HG03442 (cell line): Measurements from ENCODE around the gene PDLIM7.
A peak's percentile ranks its signal among the peaks of the same experiment; 100 is the strongest.

ENCODE experiments used
- ATAC-seq: cut with Tn5 transposase; IDR thresholded peaks from one replicate; pipeline ENCODE4 v1.9.1; 2021; ENCODE audit warnings: mild to moderate bottlenecking, moderate library complexity; ENCODE audit not compliant: unreplicated experiment

The PDLIM7 gene

DNA sequence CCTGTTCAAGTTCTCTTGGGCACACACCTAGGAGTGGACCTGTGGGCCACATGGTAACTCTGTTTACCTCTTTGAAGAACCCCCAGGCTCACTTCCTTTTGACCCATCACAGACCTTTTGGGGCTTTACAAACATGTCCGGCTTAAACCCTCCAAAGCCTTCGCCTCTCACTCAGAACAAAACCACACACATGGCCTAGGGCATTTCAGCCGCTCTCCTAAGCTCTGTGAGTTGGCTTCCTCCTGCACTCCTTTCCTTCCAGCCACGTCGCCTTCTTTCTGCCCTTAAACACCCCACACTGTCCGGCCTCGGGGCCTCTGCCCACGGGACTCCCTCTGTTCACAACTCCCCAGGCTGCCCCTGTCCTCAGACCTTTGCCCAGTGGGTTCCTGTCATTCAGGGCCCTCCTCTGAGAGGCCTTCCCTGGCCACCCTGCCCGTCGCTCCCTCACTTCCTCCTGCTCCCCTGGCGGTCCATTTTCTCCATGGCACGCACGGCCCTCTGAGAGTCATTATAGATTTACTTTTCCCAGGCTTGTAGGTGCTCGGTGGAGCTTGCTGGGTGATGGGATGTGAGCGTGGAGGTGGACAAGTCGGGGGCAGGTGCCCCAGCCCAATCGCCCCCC is 10.3 kb upstream of the PDLIM7 start:
- no peak for ATAC-seq

DNA sequence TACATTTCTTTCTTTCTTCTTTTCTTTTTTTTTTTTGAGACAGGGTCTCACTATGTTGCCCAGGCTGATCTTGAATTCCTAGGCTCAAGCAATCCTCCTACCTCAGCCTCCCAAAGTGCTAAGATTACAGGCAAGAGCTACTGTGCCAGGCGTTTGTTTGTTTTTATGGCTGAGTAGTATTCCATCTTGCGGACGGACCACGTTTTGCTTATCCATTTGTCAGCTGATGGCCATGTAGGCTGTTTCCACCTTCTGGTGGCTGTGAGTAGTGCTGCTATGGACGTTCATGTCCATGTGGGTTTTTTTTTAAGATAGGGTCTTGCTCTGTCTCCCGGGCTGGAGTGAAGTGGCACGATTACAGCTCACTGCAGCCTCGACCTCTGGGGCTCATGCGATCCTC is 9.8 kb upstream of the PDLIM7 start:
- no peak for ATAC-seq

DNA sequence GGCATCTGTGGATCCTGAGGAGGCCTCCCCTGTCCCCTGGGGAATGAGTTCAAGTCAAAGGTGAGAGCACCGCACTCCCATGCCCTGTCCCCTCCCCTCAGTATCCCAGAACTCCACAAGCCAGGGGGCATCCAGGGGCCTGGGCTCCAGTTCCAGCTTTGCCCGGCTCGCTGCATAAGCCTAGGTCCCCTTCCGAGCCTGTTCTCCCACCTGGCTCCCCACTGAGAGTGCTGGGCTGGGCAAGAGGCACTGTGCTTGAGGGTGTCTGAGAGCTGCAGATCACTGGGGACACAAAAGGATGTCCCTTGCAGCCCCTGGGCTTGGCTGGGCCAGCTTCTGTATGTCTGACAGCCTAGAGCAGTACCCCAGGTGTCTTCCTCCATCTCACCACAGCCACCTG is 7.7 kb upstream of the PDLIM7 start:
- no peak for ATAC-seq

DNA sequence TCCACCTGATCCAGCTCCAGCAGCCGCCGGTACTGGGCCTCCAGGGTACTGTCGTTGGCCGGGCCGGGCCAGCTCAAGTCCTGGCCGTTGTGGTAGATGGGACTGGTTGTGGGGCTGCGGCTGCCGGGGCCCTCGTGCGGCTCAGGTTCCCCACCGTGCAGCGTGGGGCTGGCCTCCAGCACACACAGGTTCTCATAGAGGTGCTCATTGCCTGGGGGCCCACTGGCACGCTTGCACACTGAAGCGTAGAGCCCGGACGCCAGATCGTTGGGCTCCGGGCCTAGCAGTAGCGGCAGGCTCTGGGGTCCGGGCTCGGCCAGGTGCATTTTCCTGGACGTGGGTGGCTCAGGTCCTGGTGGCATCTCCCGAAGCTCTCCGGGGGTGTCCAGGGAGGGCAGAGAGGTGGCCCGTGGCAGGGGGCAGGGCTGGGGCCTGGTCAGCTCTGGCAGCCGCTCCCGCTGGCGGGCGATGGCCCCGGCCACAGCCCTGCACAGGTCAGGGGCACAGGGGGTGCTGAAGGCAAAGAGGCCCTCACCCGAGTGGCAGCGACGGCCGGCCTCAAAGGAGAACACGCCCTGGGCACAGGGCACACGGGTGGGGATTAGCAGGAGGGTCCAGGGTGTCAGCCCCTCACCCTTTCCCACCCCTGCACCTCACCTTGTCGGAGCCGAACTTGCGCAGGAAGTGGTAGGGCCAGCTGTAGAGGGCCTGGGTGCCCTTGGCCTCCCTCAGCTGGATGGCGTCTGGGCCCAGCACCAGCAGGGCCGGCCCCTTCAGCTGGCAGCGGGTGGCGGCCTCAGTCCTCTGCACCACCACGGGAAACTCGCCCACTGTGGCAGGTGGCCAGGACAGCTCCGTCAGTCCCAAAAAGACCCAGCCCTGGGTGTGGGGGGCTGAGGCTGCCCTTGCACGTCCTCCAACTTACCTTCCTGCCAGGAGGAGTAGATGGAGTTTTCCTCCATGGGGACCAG is 7.0 kb upstream of the PDLIM7 start:
- ATAC-seq = no peak

DNA sequence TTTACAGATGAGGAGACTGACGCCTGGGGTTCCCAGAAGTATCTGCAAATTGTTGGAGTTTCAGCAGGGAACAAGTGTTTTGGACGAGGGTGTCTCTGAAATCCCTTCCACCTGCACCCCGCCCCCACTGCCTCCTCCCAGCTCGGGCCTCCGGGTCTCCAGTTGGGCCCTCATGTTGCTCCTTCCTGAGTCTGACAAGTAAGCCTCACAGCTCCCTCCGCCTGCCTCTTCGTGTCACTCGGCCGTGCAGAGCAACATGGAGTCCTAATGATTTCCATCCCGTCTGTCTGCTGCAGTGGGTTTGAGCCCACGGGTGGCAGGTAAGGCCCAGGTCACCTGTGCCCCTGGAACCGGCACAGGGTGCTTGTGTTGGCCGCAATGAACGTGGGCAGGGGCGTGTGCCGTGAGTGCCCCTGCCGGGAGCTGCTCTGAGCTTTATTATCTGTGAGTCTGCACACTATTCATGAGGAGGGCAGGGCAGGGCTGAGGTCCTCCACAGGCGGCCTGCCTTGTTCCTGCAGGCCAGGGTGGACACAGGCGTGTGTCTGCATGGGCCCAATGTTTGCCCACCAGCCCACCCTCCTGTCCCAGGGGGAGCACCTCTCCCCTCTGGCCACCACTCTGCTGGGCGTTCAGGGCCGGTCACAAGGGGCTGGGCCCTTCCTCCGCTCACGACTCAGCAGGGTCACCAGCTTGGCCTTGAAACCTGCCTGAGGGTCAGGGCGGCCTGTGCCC is 6.1 kb upstream of the PDLIM7 start:
- ATAC-seq = no peak

DNA sequence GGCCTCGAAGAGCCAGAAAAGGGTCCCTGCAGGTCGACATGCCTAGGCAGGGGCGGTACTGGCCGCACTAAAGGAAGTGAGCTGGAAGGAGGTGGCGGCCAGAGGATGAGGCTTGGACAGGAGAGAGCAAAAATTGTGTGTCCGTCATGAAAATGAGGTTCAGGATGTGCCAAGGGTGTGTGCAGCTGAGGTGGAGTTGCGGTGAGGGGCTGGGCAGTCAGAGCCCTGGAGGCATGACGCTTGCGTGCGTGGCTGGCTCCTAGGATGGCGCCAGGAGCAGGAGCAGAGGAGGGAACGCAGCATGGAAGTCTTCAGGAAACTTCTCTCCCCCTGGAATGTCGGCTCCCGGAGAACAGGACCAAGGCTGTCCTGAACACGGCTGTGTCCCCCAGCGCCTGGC is 5.5 kb upstream of the PDLIM7 start:
- ATAC-seq = no peak

DNA sequence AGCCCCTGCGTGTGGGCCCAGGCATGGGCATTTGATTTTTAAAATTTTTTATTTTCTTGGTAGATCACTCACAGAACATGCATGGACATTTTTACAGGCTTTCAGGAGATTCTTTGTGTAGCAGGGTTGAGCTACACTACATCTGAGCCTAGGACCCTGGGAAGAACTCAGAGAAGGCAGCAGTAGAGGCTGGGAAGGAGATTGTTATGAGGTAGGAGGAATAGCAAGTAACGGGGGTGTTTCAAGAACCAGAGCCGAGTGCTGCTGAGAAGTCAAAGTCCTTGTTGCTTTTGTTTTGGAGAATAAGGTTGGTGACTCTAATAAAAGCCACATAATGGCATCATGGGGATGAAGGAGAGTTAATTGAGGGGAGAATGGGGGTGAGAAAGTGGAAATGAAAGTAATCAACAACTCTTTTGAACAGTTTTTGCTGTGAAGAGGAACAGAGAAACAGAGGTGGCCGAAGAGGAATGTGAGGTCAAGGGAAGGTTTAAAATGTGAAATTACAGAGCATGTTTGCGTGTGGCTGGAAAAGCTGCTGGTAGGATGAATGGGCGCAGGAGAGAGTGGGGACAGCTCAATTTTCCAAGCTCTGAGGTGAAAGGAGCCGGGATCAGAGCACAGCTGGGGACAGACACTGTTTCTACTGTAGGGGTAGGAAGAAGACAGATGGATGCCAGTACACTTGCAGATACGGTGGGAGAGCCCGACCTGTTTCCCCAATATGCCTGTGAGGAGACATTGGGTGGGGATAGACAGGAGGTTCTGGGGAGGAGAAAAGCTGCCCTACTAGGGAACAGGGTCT is 4.7 kb upstream of the PDLIM7 start:
- no peak for ATAC-seq

DNA sequence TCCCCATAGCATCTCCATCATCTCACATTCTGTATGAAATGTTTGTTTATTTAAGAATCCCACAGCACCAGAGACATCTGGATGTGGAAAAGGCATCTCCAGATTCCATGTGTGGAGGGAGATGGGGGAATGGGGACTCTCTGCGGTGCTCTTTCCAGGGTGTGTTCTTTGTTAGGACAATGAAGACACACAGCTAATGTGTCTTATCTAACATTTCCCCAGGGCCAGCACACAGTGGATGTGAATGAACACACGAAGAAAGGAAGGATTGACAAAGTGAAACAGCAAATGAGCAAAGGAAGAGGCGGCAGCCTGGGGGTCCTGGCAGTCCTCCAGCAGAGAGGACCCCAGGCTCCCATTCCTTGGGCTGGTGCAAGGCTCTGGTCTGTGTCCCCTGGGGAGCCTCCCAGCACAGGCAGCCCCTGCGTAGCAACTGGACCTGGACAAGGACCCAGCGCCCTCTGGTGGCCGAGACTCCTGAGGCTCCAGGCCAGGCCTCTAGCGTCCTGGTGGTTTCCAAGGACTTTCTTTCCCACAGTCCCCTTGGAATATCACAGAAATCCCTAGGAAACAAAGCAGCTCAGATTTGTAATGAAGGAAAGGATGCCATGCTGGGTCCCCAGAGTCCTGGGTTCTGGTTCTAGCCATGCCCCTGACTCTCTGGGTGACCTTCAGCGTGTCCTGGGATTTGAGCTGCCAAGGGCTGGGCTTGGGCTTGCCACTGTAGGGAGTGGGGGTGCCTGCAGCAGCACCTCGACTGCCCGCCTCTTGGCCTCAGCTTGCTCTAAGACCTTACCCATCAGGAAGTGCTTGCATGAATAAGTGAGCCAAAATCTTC is 3.5 kb upstream of the PDLIM7 start:
- ATAC-seq = no peak

DNA sequence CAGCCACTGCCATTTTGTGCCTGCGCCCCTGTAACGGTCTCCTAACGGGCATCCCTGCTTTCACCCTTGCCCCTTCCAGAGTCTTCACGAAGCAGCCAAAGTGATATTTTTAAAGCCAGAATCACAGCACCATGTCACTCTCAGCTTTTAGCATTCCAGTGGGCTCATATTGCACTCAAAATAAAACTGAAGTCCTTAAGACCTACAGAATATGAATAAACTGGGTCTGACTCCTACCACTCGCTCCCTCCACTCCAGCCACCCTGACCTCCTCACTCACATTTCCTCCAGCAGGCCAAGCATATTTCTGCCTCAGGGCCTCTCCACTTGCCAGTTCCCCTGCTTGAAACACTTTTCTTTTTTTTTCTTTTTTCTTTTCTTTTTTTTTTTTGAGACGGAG is 2.4 kb upstream of the PDLIM7 start:
- ATAC-seq = no peak

DNA sequence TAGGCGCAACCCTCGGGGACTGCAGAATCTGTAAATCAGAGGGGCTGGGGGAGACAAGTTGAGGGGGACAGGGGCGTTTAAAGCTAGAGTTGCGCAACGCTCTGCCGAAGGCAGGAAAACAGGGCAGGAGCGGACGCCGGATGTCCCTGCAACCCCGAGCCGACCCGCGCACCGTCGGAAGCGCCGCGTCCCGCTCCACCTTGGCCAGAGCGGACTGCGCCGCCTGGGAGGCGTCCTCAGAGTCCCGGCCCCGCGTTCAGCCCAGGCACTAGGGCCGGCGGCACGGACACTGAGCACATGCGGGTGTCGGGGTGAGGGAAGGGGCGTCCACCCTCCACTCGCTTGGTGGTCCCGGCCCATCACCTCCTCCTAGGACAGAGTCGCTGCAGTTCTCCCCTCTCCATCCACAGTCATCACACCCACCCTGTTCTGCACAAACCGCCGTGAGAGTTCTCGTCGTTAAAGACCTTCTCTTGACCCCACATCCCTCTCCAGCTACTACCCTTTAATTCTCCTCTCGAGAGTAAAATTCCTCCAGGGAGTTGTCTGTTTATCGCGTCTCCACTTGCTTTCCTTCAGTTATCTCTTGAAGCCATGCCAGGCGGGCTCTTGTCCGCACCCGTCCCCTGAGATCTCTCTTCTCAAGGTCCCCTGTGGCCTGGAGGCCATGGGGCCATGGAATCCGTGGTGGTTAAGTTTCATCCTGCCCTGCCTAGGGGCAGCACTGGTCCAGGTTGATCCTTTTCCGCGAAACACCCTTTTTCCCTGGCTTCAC is 796 bp upstream of the PDLIM7 start:
- ATAC-seq = peak; percentile 1

DNA sequence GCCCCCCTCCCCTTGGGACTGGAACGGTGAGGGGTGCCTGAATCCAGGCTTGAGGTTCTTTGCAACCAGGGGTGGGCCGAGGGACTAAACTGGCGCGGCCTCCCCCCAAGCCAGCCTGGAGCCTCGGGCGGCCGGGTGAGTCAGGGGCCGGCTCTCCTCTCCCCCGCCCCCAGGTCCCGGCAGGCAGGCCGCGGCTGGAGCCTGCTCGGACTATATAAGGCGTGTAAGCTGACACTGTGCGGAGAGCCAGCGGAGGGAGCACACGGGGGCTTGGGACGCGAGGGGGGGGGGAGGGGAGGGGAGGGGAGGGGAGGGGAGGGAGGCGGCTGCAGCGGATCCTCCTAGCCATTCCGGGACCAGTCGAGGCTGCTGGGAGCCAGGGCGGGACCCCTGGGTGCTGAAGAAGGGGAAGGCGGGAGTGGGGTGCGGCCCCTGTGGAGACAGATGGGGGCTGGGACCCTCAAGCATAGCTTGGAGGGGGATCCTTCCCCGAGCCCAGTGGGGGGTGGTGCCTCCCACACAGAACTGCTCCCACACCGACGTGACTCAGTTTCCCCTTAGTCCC is 595 bp downstream of the PDLIM7 start:
- ATAC-seq = no peak

DNA sequence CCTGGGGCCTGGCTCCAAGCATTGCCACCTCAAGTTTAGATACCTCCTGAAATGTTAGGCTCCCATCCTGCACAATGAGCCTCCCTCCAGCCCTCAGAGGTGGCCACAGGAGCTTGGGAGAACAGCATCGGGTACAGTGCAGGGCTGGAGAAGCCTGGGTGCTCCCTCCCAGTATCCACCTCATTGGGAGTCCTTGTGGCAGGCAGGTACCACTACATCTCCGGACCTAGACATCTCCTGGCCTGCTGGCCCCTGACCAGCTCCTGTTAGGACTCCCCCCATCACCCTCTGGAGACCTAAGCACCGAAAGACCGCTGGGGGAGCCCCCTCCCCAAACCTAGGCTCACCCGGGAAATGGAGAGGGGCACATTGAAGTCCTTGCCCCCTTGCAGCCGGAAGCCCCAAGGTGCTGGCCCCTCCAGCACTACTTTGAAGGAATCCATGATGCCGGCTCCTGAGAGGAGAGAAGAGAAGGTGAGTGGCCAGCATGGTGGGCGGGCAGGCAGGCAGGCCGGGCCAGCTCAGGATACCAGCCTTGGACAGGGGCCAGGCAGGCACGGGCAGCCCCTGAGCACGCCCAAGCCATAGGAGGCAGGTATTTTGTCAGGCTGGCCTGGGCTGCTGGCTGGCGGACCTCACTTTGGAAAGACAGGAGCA is 1.2 kb downstream of the PDLIM7 start:
- no peak for ATAC-seq

DNA sequence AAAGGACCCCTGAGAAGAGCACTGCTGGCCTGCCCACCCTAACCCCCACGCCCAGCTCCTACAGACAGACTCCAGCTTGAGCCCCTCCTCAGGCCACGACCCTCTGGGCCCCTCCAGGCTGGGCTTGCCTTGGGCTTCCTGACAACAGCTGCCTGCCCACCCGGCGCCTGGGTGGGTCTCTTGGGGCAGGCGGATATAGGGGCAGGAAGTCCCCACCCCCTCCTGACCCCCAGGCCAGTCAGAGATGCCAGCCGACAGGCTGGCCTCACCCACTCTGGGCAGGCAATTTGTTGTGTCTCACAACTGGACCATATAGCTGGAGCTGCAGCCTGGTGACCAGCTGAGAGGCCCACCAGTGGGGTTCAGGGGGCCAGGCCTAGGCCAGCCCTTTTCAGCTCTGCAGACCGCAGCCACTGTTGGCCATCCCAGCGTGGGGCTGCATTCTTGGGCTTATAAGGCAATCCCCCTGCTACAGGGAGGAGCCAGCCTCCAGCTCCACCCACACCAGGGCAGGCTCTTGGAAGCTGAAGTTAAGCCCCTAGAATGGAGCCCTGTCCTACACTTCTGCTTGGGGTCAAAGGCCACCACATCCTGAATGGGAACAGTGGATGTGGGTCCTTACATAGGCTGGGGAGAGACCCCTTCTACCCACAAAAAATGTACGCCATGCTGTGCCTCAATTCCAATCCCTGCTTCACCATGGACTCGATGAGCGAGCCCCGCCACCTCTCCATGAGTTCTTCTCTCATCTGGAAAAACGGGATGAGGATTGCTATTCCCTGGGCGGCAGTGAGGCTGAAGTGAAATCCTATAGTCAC is 2.0 kb downstream of the PDLIM7 start:
- ATAC-seq = no peak

DNA sequence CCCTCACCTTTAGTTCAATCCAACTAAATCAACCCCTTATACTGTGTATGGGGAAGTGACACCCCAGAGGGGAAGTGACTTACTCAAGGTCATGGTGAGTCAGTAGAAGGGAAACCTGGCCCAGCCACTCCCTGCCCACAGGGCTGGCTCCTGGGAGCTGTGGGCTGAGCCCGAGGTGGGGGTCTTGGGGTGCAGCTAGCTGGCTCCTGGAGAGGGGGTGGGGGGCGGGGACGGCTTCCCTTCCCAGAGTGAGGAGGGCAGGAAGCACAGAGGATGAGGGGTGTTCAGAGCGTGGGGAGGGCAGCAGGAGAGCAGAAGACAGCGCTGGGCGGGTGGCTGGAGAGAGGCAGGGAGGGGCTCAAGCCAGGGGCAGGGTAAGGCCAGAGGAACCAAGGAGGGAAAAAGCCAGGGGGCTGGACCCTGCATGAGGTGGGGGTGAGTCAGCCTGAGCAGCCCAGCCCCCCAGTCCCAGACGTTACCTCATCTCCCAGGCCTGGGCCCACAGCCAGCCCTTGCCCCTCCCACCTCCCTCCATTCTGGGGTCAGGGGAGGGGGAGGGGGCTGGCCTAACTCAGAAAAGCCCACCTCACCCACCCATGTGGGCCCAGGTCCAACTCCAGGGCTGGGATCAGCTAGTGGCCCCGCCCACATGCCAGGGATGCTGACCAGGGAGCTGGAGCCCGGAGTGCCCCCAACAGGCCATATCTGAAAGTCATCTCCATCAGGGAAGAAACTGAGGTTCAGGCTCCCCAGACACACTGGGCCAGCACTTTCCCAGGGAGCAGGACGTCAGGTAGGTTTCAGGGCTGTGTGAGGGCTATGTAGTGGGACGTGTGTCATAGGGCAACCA is 2.8 kb downstream of the PDLIM7 start:
- ATAC-seq = no peak

DNA sequence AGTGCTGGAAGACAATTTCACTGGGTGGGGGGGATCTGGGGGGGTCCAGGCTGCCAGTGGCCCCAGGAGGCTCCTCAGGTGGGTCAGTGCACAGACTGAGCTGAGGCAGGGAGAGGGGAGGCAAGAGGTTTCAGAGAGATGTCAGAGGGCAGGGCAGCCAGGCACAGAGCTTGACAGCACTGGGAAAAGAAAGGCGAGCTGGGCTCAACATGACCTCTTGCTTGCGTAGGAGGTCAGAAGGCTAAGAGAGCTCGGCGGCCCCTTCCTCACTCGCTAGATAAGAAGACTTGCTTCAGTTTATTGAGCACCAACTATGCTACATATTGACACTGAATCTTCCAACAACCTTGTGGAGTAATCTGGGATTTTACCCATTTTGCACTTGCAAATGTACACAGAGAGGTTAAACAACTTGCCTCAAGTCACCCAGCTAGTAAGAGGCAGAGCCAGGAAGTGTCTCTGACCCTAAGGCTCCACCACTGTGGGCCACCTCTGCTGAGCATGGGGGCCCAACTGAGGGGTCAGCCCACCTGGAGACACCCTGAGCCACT is 3.5 kb downstream of the PDLIM7 start:
- ATAC-seq = no peak

DNA sequence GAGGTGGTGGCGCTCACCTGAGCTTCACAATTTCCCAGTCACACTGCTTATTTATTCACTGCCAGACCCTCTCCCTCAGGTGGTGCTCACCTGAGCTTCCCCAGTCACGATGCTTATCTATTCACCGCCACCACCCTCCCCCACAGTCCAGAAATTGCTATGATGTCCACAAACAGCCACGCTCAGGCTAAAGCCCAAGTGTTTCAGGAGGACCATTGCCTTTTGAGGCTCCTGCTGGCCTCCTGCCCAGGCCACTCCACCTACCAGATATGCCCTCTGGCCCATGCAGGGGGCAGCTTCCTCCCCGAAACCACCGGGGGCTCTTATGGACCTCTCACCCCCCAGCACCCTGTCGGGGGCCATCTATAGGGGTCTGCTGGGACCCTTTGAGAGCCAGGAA is 4.6 kb downstream of the PDLIM7 start:
- no peak for ATAC-seq
